ENCODE data around the gene ZSCAN22.

DNA sequence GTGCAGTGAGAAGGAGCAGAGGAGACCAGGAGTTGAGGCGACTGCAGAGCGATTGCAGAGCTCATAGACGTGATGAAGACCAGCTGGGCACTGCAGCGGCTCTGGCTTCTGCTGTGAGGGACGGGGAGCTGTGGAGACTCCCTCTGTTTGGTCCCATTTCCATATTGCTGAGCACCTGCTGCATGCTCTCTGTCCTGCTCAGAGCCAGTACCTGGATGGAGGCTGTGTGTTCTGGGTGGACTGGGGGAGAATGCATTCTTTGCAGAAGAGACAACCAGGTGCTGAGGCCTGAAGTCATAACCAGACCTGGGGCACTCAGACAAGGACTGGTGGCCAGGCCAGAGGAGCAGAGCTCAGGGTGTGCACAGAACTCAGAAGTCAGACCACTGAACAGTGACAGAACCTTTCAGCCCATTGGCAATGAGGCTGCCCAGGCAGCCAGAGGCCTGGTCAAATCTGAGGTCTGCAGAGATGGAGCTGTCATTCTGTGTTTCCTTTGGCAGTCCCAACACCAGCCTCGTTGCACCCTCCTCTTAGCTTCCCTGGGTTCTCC, 27.8 kb downstream of the ZSCAN22 start:
- TF ChIP-seq, protein P1, sequence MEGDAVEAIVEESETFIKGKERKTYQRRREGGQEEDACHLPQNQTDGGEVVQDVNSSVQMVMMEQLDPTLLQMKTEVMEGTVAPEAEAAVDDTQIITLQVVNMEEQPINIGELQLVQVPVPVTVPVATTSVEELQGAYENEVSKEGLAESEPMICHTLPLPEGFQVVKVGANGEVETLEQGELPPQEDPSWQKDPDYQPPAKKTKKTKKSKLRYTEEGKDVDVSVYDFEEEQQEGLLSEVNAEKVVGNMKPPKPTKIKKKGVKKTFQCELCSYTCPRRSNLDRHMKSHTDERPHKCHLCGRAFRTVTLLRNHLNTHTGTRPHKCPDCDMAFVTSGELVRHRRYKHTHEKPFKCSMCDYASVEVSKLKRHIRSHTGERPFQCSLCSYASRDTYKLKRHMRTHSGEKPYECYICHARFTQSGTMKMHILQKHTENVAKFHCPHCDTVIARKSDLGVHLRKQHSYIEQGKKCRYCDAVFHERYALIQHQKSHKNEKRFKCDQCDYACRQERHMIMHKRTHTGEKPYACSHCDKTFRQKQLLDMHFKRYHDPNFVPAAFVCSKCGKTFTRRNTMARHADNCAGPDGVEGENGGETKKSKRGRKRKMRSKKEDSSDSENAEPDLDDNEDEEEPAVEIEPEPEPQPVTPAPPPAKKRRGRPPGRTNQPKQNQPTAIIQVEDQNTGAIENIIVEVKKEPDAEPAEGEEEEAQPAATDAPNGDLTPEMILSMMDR (IDR thresholded peaks at IDR 0.05; ENCODE audit: low read length), result no peak
- TF ChIP-seq EZH2 (IDR thresholded peaks at IDR 0.05; ENCODE audit: borderline replicate concordance, low read length), result no peak

All from OCI-LY1 (cell line).